SK-N-MC (cell line): ENCODE results near the gene MYBPH.

Experiments used
- DNase-seq: peaks from one replicate; pipeline ENCODE4 v3.0.0-alpha.2; 2011; ENCODE audit warnings: low read depth, low spot score
- H3K27ac ChIP-seq: fragments of 200-600 bp; sonication (generic); 2 replicates; pipeline ENCODE4 v1.5.1; 2016; ENCODE audit warnings: mixed run types
- H3K36me3 ChIP-seq: fragments of 200-600 bp; sonication (generic); 2 replicates; pipeline ENCODE4 v1.6.1; 2017; ENCODE audit warnings: antibody characterized with exemption, low read length, mixed read lengths; ENCODE audit not compliant: insufficient read depth
- H3K4me3 ChIP-seq: fragments of 200-600 bp; sonication (generic); 2 replicates; pipeline ENCODE4 v1.5.1; 2016
- H3K9ac ChIP-seq: fragments of 200-600 bp; sonication (generic); 2 replicates; pipeline ENCODE4 v1.8.0; 2017; ENCODE audit warnings: mixed run types, mixed read lengths; ENCODE audit not compliant: insufficient read length
- H3K9me3 ChIP-seq: fragments of 200-600 bp; sonication (generic); 2 replicates; pipeline ENCODE4 v1.6.1; 2017; ENCODE audit warnings: low read depth, mild to moderate bottlenecking, antibody characterized with exemption, low read length, moderate library complexity, mixed read lengths
- EZH2 ChIP-seq: fragments of 200-600 bp; sonication (generic); IDR thresholded peaks from one replicate; pipeline ENCODE4 v1.6.1; 2017; ENCODE audit warnings: antibody characterized with exemption
- FOXP2 ChIP-seq: optimal IDR thresholded peaks from 2 replicates; pipeline ENCODE3; 2011; ENCODE audit warnings: mild to moderate bottlenecking, moderate library complexity; ENCODE audit not compliant: insufficient read depth; ENCODE audit errors: extremely low read length, control extremely low read depth
- POLR2AphosphoS5 ChIP-seq: IDR thresholded peaks from 2 replicates; pipeline ENCODE4 v1.6.1; 2012; ENCODE audit warnings: mild to moderate bottlenecking, low read depth, low read length, borderline replicate concordance

The MYBPH gene

GRCh38 chr1:203167913-203168200, 7.8 kb downstream of the MYBPH start:
- Histone ChIP-seq H3K9me3 (no peaks in the 10 kb centered on the region), H3K4me3 (no peak overlapping the region), H3K36me3 (no peaks in the 10 kb centered on the region), H3K27ac (no peak overlapping the region), H3K9ac (no peak overlapping the region)
- DNase-seq = no peak
- TF ChIP-seq POLR2AphosphoS5 = no peak

- H3K27ac ChIP-seq = no peak overlapping the region
- no peak for DNase-seq
- H3K9me3 ChIP-seq = no peaks in the 10 kb centered on the region
- no peaks in the 10 kb centered on the region for H3K36me3 ChIP-seq
- H3K9ac ChIP-seq = no peak overlapping the region
- no peak overlapping the region for H3K4me3 ChIP-seq
- TF ChIP-seq POLR2AphosphoS5 (no peak), FOXP2 (no peak), EZH2 (no peak)
Observed at GRCh38 chr1:203167026-203167912, 8.4 kb downstream of the MYBPH start.

DNA sequence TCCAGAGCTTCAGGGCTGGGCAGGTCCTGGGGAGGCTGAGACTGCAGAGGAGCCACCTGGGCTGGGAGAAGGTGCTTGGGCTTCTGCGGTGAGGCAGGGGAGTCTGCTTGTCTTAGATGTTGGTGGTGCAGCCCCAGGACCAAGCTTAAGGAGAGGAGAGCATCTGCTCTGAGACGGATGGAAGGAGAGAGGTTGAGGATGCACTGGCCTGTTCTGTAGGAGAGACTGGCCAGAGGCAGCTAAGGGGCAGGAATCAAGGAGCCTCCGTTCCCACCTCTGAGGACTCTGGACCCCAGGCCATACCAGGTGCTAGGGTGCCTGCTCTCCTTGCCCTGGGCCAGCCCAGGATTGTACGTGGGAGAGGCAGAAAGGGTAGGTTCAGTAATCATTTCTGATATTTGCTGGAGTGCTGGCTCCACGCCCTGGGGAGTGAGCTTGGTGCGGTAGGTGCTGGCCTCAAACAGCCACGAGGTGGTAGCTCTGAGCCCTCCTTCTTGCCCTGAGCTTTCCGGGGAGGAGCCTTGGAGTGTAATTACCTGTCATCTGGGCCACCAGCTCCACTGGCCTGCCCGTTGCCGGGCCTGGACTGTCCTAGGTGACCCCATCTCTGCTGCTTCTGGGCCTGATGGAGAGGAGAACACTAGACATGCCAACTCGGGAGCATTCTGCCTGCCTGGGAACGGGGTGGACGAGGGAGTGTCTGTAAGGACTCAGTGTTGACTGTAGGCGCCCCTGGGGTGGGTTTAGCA, 9.3 kb downstream of the MYBPH start:
- H3K9ac ChIP-seq = no peak overlapping the region
- H3K4me3 ChIP-seq = no peak overlapping the region
- no peaks in the 10 kb centered on the region for H3K9me3 ChIP-seq
- DNase-seq = no peak
- H3K27ac ChIP-seq = no peak overlapping the region
- no peaks in the 10 kb centered on the region for H3K36me3 ChIP-seq
- TF ChIP-seq EZH2 (no peak), FOXP2 (no peak), POLR2AphosphoS5 (no peak)

GRCh38 chr1:203165800-203166161, 9.8 kb downstream of the MYBPH start:
- no peaks in the 10 kb centered on the region for H3K36me3 ChIP-seq
- DNase-seq = no peak
- TF ChIP-seq EZH2 (no peak), POLR2AphosphoS5 (no peak), FOXP2 (no peak)
- H3K9me3 ChIP-seq = no peaks in the 10 kb centered on the region
- H3K27ac ChIP-seq = no peak overlapping the region
- H3K9ac ChIP-seq = no peak overlapping the region
- H3K4me3 ChIP-seq = no peak overlapping the region

- Histone ChIP-seq H3K9ac (no peak overlapping the region), H3K4me3 (no peak overlapping the region), H3K9me3 (no peaks in the 10 kb centered on the region), H3K36me3 (no peaks in the 10 kb centered on the region), H3K27ac (no peak overlapping the region)
- no peak for DNase-seq
- no peak for TF ChIP-seq FOXP2
- no peak for TF ChIP-seq POLR2AphosphoS5
- no peak for TF ChIP-seq EZH2
Observed at GRCh38 chr1:203165101-203165799, 10.4 kb downstream of the MYBPH start.

DNA sequence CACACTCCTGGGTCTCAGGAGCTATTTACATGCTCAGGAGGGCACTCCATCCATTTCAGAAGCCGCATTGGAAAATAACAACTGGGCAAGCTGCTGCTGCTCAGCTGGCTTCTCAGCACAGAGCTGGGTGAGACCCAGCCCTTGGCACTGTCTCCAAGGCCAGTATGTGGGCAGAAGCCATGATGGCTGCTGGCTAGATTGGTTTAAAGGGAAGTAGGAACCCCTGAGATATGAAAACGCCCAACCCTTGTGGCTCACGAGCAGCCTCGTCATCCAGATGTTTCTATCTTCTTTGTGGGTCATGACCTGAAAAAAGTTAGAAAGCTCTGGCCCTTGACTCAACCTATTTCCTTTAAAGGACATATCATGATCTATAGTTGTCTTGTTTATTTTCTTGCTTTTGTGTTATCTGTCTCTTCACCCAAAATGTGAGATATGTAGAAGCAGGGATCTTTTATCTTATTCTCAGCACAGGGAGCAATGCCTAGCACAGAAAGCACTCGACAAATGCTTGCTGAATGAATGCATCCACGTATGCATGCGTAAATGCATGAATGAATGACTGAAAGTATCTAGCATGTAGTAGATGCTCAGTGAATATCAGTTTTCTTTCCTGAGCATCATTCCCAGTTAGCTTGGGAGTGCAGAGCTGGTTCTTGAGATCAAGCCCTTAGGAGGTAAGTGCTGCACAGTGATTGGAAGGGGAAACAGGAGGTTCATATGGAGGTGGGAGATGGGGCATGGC, 11.6 kb downstream of the MYBPH start:
- H3K9ac ChIP-seq = no peak overlapping the region
- H3K9me3 ChIP-seq = no peaks in the 10 kb centered on the region
- no peak overlapping the region for H3K4me3 ChIP-seq
- H3K36me3 ChIP-seq = no peaks in the 10 kb centered on the region
- TF ChIP-seq EZH2 (no peak), POLR2AphosphoS5 (no peak)
- H3K27ac ChIP-seq = no peak overlapping the region
- no peak for DNase-seq

DNA sequence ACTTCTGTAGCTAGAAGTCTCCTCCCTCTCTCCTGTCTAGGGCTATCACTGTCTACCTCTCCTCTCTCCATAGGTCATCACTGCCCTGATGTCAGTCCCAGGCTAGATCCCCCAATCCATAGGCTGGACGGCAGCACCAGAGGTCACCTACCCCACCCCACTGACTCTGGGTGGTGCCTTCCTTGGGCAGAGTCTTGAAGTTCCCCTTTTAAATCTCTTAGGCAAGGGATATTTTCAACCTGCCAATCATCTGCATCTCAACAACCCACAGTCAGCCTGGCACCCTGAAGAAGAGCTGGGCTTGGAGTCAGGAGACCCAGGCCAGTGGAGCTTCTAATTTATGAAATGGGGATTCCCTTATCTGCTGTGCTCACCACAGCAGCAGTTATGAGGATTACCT, 13.2 kb downstream of the MYBPH start:
- H3K27ac ChIP-seq = no peak overlapping the region
- H3K9me3 ChIP-seq = no peaks in the 10 kb centered on the region
- H3K9ac ChIP-seq = no peak overlapping the region
- DNase-seq = no peak
- TF ChIP-seq POLR2AphosphoS5 = no peak
- no peak for TF ChIP-seq EZH2
- TF ChIP-seq FOXP2 = no peak
- no peak overlapping the region for H3K4me3 ChIP-seq
- H3K36me3 ChIP-seq = no peaks in the 10 kb centered on the region

- TF ChIP-seq POLR2AphosphoS5 = no peak
- no peak for TF ChIP-seq FOXP2
- no peak for TF ChIP-seq EZH2
- Histone ChIP-seq H3K9ac (no peak overlapping the region), H3K36me3 (no peaks in the 10 kb centered on the region), H3K4me3 (no peak overlapping the region), H3K27ac (no peak overlapping the region), H3K9me3 (no peaks in the 10 kb centered on the region)
- no peak for DNase-seq
Observed at GRCh38 chr1:203161703-203162102, 13.9 kb downstream of the MYBPH start.
